DLD1 (cell line): Measurements from ENCODE around the gene CEP89.
"Not testable (repeated sequence)": the region's sequence is repeated elsewhere in the genome, so short reads cannot be mapped to it uniquely, and the experiment has no call there.

ENCODE experiments used
- in situ Hi-C: cut with HindIII; loops from 2 replicates; pipeline ENCODE4 v1.10.0; 2017; ENCODE audit warnings: low sequenced_read_pairs

CEP89 gene

GRCh38 chr19:32896516-32897214, 75.1 kb downstream of the CEP89 start:
- in situ Hi-C loops = no loop called here

- in situ Hi-C loops = no loop called here
These were observed 76.4 kb downstream of the CEP89 start for GRCh38 chr19:32895384-32895783.

- in situ Hi-C loops = no loop called here
These were observed 80.1 kb downstream of the CEP89 start for GRCh38 chr19:32891609-32892008.

GRCh38 chr19:32890841-32891240, 80.9 kb downstream of the CEP89 start:
- in situ Hi-C loops = no loop called here

- in situ Hi-C loops = no loop called here
These were observed 81.4 kb downstream of the CEP89 start for GRCh38 chr19:32890326-32890725.

GRCh38 chr19:32889137-32889934, 82.4 kb downstream of the CEP89 start:
- in situ Hi-C loops = no loop called here

GRCh38 chr19:32887572-32888215, 84.1 kb downstream of the CEP89 start:
- in situ Hi-C loops = no loop called here

GRCh38 chr19:32886241-32886640, 85.5 kb downstream of the CEP89 start:
- in situ Hi-C loops = no loop called here

GRCh38 chr19:32885255-32885654, 86.5 kb downstream of the CEP89 start:
- in situ Hi-C loops = not testable (repeated sequence)

- in situ Hi-C loops = no loop called here
These were observed 90.0 kb downstream of the CEP89 start for GRCh38 chr19:32881766-32882165.

- in situ Hi-C loops = no loop called here
These were observed 91.1 kb downstream of the CEP89 start for GRCh38 chr19:32880622-32881021.

GRCh38 chr19:32879741-32880140, 92.0 kb downstream of the CEP89 start:
- in situ Hi-C loops = no loop called here

GRCh38 chr19:32878988-32879387, 92.8 kb downstream of the CEP89 start:
- in situ Hi-C loops = no loop called here

- in situ Hi-C loops = no loop called here
These were observed 93.6 kb downstream of the CEP89 start for GRCh38 chr19:32877977-32878745.

- in situ Hi-C loops = no loop called here
These were observed 94.3 kb downstream of the CEP89 start for GRCh38 chr19:32877323-32877912.

GRCh38 chr19:32876919-32877285, 94.9 kb downstream of the CEP89 start:
- in situ Hi-C loops = no loop called here

- in situ Hi-C loops = no loop called here
These were observed 95.4 kb downstream of the CEP89 start for GRCh38 chr19:32876236-32876918.

- in situ Hi-C loops = no loop called here
These were observed 96.3 kb downstream of the CEP89 start for GRCh38 chr19:32875428-32875827.

- in situ Hi-C loops = no loop called here
These were observed 97.2 kb downstream of the CEP89 start for GRCh38 chr19:32874605-32875004.

GRCh38 chr19:32873247-32873959, 98.4 kb downstream of the CEP89 start:
- in situ Hi-C loops = no loop called here
